GM18520 (cell line): ENCODE results near the gene JMJD8.
A peak's percentile ranks its signal among the peaks of the same experiment; 100 is the strongest.

Experiments used
- ATAC-seq: cut with Tn5 transposase; IDR thresholded peaks from one replicate; pipeline ENCODE4 v1.9.1; 2021; ENCODE audit not compliant: unreplicated experiment

The JMJD8 gene

GRCh38 chr16:662095-662494, 22.0 kb downstream of the JMJD8 start:
- no peak for ATAC-seq

GRCh38 chr16:661184-661821, 22.8 kb downstream of the JMJD8 start:
- no peak for ATAC-seq

DNA sequence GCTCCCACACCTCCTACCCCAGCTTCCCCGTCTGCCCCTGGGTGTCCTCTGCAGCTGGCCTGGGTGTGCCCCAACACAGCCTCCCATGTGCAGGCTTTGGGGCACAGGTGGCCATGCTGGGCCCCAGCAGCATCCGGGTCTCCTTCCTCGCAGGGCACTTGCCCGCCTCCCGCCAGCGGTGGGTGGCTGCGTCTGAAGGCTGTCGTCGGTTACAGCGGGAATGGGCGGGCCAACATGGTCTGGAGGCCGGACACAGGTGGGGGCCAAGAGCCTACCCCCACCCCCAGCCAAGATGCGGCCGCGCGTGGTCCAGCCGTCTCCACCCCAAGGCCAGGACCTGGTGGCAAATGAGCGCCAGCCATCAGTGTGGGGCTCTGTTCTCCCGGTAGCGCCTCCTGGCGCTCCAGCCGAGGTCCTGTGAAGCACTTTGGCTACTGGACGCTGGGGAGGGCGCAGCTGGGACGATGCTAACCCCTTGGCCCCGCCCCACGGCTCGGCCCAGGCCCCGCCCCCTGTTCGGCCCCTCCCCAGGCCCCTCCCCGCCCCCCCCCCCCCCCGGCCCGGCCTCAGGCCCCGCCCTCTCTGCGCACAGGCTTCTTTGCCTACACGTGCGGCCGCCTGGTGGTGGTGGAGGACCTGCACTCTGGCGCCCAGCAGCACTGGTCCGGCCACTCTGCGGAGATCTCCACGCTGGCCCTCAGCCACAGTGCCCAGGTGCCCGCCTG, 23.5 kb downstream of the JMJD8 start:
- ATAC-seq, result peak; percentile 37

DNA sequence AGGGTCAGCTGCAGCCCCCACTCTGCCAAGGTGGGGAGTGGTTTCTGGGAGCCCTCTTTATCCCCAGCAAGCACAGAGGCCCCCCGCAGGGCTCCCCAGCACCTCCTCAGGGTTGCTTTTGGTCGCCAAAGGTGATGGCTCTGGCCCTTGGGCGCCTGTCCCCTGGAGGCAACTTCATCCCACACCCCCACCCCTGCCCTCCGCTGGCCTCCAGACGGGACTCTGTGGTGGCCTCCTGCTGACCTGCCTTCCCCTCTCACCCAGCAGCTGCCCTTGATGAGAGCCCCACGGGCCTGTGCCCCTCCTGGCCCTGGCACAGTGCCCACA, 24.0 kb downstream of the JMJD8 start:
- no peak for ATAC-seq

DNA sequence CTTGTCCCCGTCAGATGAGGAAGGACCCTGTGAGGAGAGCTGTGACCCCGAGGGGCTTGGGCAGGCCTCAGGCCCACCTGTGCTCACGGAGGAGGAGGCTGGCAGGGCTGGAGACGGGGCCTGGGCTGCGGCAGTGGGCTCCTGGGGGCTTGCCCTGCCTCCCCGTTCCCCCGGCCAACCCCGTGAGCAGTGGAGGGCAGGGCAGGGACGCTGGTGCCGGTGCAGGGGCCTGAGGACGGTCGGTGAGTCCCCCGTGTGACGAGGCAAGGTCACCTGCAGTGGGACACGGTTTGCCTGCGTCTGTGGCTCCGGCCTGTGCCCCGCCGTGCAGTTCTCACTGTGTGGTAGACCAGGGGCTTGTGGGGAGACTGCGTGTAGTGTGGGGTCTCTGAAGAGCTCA, 24.5 kb downstream of the JMJD8 start:
- no peak for ATAC-seq

DNA sequence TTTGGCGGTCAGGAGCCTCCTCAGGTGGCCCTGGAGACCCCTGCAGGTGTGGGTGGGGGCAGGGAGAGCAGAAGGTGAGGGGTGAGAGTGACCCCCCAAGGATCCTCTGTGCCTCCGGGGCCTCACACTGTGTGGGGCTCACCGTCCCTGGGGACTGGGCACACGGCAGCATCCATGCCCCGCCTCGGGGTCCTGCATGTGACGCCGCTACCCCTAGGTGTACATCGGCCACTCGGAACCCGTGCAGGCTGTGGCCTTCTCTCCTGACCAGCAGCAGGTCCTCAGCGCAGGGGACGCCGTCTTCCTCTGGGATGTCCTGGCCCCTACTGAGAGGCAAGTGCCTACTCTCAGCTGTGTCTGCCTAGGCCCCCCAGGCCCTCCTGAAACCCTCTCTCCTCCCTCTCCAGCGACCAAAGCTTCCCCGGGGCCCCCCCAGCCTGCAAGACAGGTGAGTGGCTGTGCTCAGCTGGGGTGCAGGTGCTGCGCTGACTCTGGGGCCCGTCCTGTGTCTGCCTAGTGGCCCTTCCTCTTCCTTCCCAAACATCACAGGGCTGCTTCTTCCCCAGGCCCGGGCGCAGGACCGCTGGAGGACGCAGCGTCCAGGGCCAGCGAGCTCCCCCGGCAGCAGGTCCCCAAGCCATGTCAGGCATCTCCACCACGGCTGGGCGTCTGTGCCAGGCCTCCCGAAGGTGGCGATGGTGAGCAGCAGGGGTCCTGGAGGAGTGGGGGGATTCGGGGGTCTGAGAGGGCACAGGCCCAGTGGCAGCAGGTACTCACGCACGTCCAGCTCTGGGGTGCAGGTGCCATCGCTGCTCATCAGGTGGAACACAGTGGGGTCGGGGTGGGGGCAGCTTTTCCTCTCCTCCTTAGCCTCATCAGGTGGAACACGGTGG, 25.2 kb downstream of the JMJD8 start:
- ATAC-seq, result no peak

DNA sequence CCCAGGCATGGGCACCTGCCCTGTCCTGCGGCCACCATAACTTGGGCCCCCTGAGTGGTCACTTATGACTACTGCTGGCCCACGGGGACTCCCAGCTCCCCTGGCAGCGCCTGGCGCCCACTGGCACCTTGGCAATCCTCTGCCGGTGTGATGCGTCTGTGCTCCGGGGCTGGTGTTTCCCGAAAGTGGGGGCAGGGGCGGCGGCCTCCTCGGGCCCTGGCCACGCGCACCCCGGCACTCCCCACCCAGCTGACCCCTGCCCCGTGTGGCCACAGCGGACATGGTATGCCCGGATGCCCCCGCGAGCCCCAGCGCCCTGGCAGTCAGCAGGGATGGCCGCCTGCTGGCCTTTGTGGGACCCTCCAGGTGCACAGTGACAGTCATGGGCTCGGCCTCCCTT, 26.6 kb downstream of the JMJD8 start:
- no peak for ATAC-seq

DNA sequence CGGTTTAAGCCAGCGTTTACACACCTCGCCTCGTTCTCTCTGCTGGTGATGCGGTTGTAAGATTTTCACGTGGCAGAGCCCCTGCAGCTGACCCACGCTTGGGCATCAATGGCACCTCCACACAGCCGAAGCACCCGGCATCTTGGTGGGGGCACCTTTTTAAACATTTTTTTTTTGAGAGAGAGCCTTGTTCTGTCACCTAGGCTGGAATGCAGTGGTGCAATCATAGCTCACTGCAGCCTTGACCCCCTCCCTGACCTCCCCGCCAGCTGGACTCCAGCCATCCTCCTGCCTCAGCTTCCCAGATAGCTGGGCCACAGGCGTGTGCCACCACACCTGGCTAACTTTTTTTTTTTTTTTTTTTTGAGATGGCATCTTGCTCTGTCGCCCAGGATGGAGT, 30.1 kb downstream of the JMJD8 start:
- ATAC-seq, result no peak

DNA sequence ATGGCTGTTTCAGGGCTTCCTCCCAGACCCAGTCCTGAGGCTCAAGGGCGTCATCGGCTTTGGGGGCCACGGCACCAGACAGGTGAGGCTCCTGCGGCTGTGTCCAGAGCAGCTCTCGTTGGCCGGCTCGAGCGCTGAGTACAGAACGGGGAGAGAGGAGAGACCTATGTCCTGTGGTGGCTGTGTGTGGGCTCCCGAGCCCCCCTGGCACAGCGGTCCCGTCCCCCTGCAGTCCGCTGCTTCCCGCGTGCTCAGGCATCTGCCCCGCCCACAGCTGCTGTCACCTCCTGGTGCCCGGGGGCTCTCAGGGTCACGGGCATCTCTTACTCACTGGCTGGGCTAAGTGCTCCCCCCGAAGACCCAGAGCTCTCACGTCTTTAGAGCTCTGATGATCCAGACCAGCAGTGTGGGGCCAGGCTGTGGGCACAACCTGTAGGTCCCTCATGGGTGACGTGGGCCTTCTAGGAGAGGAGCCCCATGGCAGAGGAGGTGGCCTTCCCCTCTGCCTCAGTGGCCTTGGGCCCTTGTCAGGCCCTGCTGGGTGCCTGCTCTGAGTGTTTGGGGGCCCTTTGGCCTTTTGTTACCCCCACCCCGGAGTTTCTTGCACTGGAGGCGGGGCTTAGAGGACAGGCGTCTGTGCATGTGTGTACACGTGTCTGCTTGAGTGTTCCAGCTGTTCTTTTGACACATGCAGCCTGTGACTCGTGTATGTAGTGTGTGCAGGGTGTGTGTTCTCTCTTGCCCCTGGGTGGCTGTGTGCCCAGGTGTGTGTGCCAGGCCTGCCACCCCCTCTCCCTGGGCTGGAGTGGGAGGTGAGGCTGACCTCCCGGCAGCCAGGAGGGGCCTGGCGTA, 31.5 kb downstream of the JMJD8 start:
- no peak for ATAC-seq

- ATAC-seq, result no peak
Observed at GRCh38 chr16:651844-652243, 32.3 kb downstream of the JMJD8 start.

- ATAC-seq, result no peak
Observed at GRCh38 chr16:649631-650030, 34.5 kb downstream of the JMJD8 start.

DNA sequence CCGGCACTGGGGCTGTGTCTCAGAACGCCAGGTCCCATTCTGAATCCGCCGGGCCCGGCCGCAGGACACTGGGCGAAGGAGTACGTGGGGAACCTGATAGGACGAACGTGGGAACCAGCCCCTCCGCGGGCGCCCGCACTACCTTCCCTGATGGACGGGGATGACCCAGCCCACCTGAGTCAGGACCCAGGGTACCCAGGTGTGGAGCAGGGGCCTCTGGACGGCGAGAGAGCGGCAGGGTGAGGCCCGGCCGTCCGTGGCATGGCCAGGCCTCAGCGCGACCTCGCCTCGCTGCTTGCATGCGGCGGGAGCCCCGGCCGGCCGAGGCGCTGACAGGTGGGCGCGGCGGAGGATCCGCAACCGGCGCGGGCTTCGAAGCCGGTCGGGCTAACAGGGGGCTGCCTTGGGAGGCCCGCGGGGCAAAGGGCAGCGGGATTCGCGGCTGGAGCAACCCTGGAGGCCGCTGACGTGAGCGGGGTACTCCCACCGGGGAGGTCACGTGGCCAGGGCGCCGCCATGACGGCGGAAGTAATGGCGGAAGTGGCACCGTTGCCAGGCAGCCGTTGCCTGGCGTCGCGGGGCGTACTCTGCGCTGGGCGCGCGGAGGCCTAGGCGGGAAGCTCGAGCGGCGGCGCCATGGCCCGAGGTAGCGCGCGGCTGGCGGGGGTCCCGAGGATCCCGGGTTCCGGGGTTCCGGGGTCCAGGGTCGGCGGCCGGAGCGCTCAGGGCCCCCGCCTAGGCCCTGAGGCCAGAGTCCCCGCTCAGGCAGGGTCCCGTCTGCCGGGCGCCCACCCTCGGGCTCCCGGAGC, 35.1 kb downstream of the JMJD8 start, which contains the start of gene WDR90:
WDR90 (plus strand) TSS at position 585 of the 809 bp plus-strand sequence; CDS start at position 637, 52 bp downstream.
- ATAC-seq, result peak; percentile 87

GRCh38 chr16:648071-648780, 35.9 kb downstream of the JMJD8 start:
- no peak for ATAC-seq

DNA sequence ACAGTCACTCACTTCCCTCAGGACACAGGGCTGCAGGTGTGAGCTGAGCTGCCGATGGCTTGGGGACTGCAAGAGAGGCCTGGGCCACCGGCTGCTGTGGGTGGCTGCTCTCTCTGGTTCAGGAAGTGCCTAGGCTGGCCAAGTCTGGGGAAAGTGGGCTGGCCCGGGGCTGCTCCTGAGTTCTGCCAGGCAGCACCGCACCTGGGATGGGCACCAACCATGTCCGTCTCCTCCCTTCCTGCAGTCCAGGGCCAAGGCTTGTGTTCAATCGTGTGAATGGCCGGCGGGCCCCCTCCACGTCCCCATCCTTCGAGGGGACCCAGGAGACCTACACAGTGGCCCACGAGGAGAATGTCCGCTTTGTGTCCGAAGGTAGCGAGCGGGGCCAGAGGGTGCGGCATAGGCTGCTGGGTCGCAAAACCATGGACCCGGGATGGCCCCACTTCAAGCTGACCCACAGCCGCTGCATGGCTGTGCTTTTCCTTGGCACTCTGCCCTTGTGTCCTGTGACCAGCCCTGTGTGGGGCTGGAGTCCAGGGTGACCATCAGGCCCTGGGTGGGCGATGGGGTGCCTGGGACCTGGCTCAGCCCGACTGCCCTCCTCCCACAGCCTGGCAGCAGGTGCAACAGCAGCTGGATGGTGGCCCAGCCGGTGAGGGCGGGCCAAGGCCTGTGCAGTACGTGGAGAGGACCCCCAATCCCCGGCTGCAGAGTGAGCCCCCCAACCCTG, 36.8 kb downstream of the JMJD8 start:
- no peak for ATAC-seq

- no peak for ATAC-seq
Observed at GRCh38 chr16:646679-647172, 37.4 kb downstream of the JMJD8 start.

GRCh38 chr16:645852-646678, 38.1 kb downstream of the JMJD8 start:
- ATAC-seq, result no peak

GRCh38 chr16:644556-644955, 39.6 kb downstream of the JMJD8 start:
- no peak for ATAC-seq

GRCh38 chr16:643050-643368, 41.1 kb downstream of the JMJD8 start:
- ATAC-seq, result no peak
